Measurements from ENCODE around the gene TEAD3.
"Not testable (repeated sequence)": the region's sequence is repeated elsewhere in the genome, so short reads cannot be mapped to it uniquely, and the experiment has no call there.

DNA sequence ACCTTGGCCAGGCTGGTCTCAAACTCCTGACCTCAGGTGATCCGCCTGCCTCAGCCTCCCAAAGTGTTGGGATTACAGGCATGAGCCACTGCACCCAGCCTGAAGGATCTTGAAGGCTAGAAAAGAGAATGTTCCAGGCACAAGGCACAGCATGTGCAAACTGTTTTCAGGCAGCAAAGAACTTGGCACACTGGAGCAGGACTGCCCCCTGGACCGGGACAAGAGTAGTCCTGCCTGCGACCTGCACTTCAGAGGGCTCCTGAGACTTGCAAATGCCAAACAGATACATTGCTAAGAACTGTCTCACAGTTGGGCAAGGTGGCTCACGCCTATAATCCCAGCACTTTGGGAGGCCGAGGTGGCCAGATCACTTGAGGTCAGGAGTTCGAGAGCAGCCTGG lies 19.1 kb upstream of the TEAD3 start:
- not testable (repeated sequence) for TF ChIP-seq POLR2A (IDR thresholded peaks at IDR 0.05)
- TF ChIP-seq, protein P1, sequence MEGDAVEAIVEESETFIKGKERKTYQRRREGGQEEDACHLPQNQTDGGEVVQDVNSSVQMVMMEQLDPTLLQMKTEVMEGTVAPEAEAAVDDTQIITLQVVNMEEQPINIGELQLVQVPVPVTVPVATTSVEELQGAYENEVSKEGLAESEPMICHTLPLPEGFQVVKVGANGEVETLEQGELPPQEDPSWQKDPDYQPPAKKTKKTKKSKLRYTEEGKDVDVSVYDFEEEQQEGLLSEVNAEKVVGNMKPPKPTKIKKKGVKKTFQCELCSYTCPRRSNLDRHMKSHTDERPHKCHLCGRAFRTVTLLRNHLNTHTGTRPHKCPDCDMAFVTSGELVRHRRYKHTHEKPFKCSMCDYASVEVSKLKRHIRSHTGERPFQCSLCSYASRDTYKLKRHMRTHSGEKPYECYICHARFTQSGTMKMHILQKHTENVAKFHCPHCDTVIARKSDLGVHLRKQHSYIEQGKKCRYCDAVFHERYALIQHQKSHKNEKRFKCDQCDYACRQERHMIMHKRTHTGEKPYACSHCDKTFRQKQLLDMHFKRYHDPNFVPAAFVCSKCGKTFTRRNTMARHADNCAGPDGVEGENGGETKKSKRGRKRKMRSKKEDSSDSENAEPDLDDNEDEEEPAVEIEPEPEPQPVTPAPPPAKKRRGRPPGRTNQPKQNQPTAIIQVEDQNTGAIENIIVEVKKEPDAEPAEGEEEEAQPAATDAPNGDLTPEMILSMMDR (IDR thresholded peaks at IDR 0.05 in 4 of 5, conservative IDR thresholded peaks at IDR 0.05 in 1 of 5): not testable (repeated sequence)

Measured in gastrocnemius medialis (tissue), 4 donors.